HG03378 (cell line): ENCODE data around the gene BICDL1.

ENCODE experiments used
- ATAC-seq: cut with Tn5 transposase; IDR thresholded peaks from one replicate; pipeline ENCODE4 v1.9.1; 2021; ENCODE audit warnings: mild to moderate bottlenecking, moderate library complexity; ENCODE audit not compliant: unreplicated experiment

BICDL1 gene

GRCh38 chr12:120119271-120119973 is 130.4 kb downstream of the BICDL1 start:
- peak; percentile 44 for ATAC-seq

- ATAC-seq, result no peak
Observed at GRCh38 chr12:120121343-120121742, 132.3 kb downstream of the BICDL1 start.

GRCh38 chr12:120121766-120122293 is 132.8 kb downstream of the BICDL1 start:
- ATAC-seq, result peak; percentile 33

GRCh38 chr12:120125029-120125428 is 136.0 kb downstream of the BICDL1 start:
- no peak for ATAC-seq

GRCh38 chr12:120125792-120126634 is 137.0 kb downstream of the BICDL1 start:
- ATAC-seq, result no peak

- no peak for ATAC-seq
Observed at GRCh38 chr12:120126635-120127005, 137.6 kb downstream of the BICDL1 start.

GRCh38 chr12:120130011-120130410 is 141.0 kb downstream of the BICDL1 start:
- no peak for ATAC-seq

- no peak for ATAC-seq
Observed at GRCh38 chr12:120131116-120131515, 142.1 kb downstream of the BICDL1 start.

GRCh38 chr12:120132054-120132836 is 143.2 kb downstream of the BICDL1 start:
- no peak for ATAC-seq

GRCh38 chr12:120132863-120133385 is 143.9 kb downstream of the BICDL1 start:
- ATAC-seq, result peak; percentile 84

- ATAC-seq, result no peak
Observed at GRCh38 chr12:120134307-120134980, 145.4 kb downstream of the BICDL1 start.

GRCh38 chr12:120136093-120136770 is 147.2 kb downstream of the BICDL1 start:
- ATAC-seq, result no peak

GRCh38 chr12:120137833-120138232 is 148.8 kb downstream of the BICDL1 start:
- ATAC-seq, result no peak

GRCh38 chr12:120138366-120138765 is 149.3 kb downstream of the BICDL1 start:
- ATAC-seq, result no peak

- no peak for ATAC-seq
Observed at GRCh38 chr12:120139958-120140357, 150.9 kb downstream of the BICDL1 start.

- ATAC-seq, result no peak
Observed at GRCh38 chr12:120140603-120141002, 151.6 kb downstream of the BICDL1 start.

GRCh38 chr12:120141336-120141735 is 152.3 kb downstream of the BICDL1 start:
- no peak for ATAC-seq

- ATAC-seq, result no peak
Observed at GRCh38 chr12:120142231-120142877, 153.3 kb downstream of the BICDL1 start.
